ENCODE measurements around the gene ZEB2. TPM values are rescaled to one million over a fixed set of nuclear protein-coding genes. Genes with fewer than 3 reads are reported as not detected.

Gene ZEB2
- polyA plus RNA-seq, 1 donor from 2014 or later: 2.2 TPM

- no peaks in the 10 kb centered on the region for H4K20me1 ChIP-seq (ENCODE audit: insufficient read depth)
- H2AFZ ChIP-seq (ENCODE audit: low read depth, low read length): no peak overlapping the region
- no peaks in the 10 kb centered on the region for H3K27me3 ChIP-seq (ENCODE audit: insufficient read depth, low read depth, low read length)
- no peaks in the 10 kb centered on the region for H3K9me2 ChIP-seq (ENCODE audit: insufficient read depth, low read length)
- H3K4me3 ChIP-seq (ENCODE audit: low read length): no peak overlapping the region
- no peak overlapping the region for H3K9ac ChIP-seq (ENCODE audit: low read length)
- no peaks in the 10 kb centered on the region for H3K9me3 ChIP-seq (ENCODE audit: low read length)
- H3K4me2 ChIP-seq (ENCODE audit: low read length): no peak overlapping the region
- no peaks in the 10 kb centered on the region for H3K79me2 ChIP-seq (replicated peaks; ENCODE audit: insufficient read depth, low read length)
- TF ChIP-seq CTCF (IDR thresholded peaks at IDR 0.05; ENCODE audit: poor library complexity, severe bottlenecking) (no peak), EZH2 (IDR thresholded peaks at IDR 0.05; ENCODE audit: borderline replicate concordance, insufficient read depth, low read length, poor library complexity, severe bottlenecking) (no peak), EP300 (conservative IDR thresholded peaks at IDR 0.05; ENCODE audit: poor library complexity, severe bottlenecking) (no peak), REST (IDR thresholded peaks at IDR 0.05; ENCODE audit: borderline replicate concordance) (no peak), RAD21 (conservative IDR thresholded peaks at IDR 0.05) (no peak), TAF1 (IDR thresholded peaks at IDR 0.05; ENCODE audit: low read depth) (no peak), SMC3 (conservative IDR thresholded peaks at IDR 0.05; ENCODE audit: poor library complexity) (no peak), POLR2AphosphoS5 (IDR thresholded peaks at IDR 0.05) (no peak), MXI1 (conservative IDR thresholded peaks at IDR 0.05; ENCODE audit: poor library complexity, severe bottlenecking) (no peak)
- H3F3A ChIP-seq (ENCODE audit: insufficient read depth, low read length, poor library complexity, severe bottlenecking): no peaks in the 10 kb centered on the region
- H3K36me3 ChIP-seq (ENCODE audit: insufficient read depth, low read length): no peaks in the 10 kb centered on the region
- no peak overlapping the region for H3K27ac ChIP-seq (ENCODE audit: low read length)
Observed at GRCh38 chr2:144481109-144481508, 38.8 kb downstream of the ZEB2 start.

- no peaks in the 10 kb centered on the region for H3K79me2 ChIP-seq (replicated peaks; ENCODE audit: insufficient read depth, low read length)
- no peak for TF ChIP-seq RAD21 (conservative IDR thresholded peaks at IDR 0.05)
- H3K4me3 ChIP-seq (ENCODE audit: low read length): no peak overlapping the region
- no peak overlapping the region for H3K27ac ChIP-seq (ENCODE audit: low read length)
- no peaks in the 10 kb centered on the region for H3K9me3 ChIP-seq (ENCODE audit: low read length)
- H3K4me2 ChIP-seq (ENCODE audit: low read length): no peak overlapping the region
- H3F3A ChIP-seq (ENCODE audit: insufficient read depth, low read length, poor library complexity, severe bottlenecking): no peaks in the 10 kb centered on the region
- no peaks in the 10 kb centered on the region for H3K9me2 ChIP-seq (ENCODE audit: insufficient read depth, low read length)
- no peaks in the 10 kb centered on the region for H3K36me3 ChIP-seq (ENCODE audit: insufficient read depth, low read length)
- no peak overlapping the region for H2AFZ ChIP-seq (ENCODE audit: low read depth, low read length)
- H3K9ac ChIP-seq (ENCODE audit: low read length): no peak overlapping the region
- H4K20me1 ChIP-seq (ENCODE audit: insufficient read depth): no peaks in the 10 kb centered on the region
- no peaks in the 10 kb centered on the region for H3K27me3 ChIP-seq (ENCODE audit: insufficient read depth, low read depth, low read length)
Observed at GRCh38 chr2:144480285-144480684, 39.6 kb downstream of the ZEB2 start.

- Histone ChIP-seq H3K4me3 (ENCODE audit: low read length) (no peak overlapping the region), H3K36me3 (ENCODE audit: insufficient read depth, low read length) (no peaks in the 10 kb centered on the region), H3K79me2 (replicated peaks; ENCODE audit: insufficient read depth, low read length) (no peaks in the 10 kb centered on the region), H3K9me2 (ENCODE audit: insufficient read depth, low read length) (no peaks in the 10 kb centered on the region), H4K20me1 (ENCODE audit: insufficient read depth) (no peaks in the 10 kb centered on the region), H3K9me3 (ENCODE audit: low read length) (no peaks in the 10 kb centered on the region), H3K27me3 (ENCODE audit: insufficient read depth, low read depth, low read length) (no peaks in the 10 kb centered on the region), H2AFZ (ENCODE audit: low read depth, low read length) (no peak overlapping the region), H3K4me2 (ENCODE audit: low read length) (no peak overlapping the region), H3K27ac (ENCODE audit: low read length) (no peak overlapping the region), H3K9ac (ENCODE audit: low read length) (no peak overlapping the region), H3F3A (ENCODE audit: insufficient read depth, low read length, poor library complexity, severe bottlenecking) (no peaks in the 10 kb centered on the region)
- no peak for TF ChIP-seq EZH2 (IDR thresholded peaks at IDR 0.05; ENCODE audit: borderline replicate concordance, insufficient read depth, low read length, poor library complexity, severe bottlenecking)
- TF ChIP-seq POLR2AphosphoS5 (IDR thresholded peaks at IDR 0.05): no peak
- no peak for TF ChIP-seq EP300 (conservative IDR thresholded peaks at IDR 0.05; ENCODE audit: poor library complexity, severe bottlenecking)
- no peak for TF ChIP-seq REST (IDR thresholded peaks at IDR 0.05; ENCODE audit: borderline replicate concordance)
- TF ChIP-seq TAF1 (IDR thresholded peaks at IDR 0.05; ENCODE audit: low read depth): no peak
- no peak for TF ChIP-seq CTCF (IDR thresholded peaks at IDR 0.05; ENCODE audit: poor library complexity, severe bottlenecking)
Observed at GRCh38 chr2:144479659-144480058, 40.3 kb downstream of the ZEB2 start.
